ENCODE data around the gene SIRPB2. TPM values are rescaled to one million over a fixed set of nuclear protein-coding genes. Genes with fewer than 3 reads are reported as not detected.

Gene SIRPB2
- polyA plus RNA-seq, 2 of the 4 experiments (the other 2 are of a cell fraction): not detected

DNA sequence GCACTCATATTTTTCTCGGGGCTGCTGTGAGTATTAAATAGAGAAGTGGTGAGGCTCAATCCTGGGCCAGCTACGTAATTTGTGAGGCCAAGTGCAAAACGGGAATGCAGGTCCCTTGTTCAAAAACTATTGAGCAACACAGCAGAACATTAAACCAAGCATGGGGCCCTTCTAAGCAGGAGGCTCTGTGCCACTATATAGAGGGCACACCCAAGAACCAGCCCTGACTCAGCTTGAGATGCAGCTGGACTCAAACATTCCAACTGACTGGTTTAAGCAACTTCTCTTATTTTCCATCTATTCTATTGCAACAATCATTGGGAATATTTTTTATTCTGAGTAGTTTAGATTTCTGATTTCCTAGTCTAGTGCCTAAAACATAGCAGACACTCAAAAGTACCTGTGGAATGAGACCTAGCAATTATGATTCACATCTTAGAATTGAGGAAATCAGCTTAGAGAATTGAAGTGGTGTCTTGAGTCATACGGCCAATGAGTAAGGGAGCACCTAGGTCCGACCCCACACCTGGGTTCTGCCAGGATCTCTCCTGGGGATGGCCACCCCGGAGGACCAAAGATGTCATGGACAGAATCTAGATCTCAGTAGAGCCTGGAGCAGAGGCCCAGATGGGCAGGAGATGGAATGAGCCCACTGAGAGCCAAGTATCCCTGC is 1.3 kb downstream of the SIRPB2 start:
- ChIA-PET CTCF (interaction anchor here (0.9 to 12.7 kb wide), 8 partner anchors 9 to 165 kb away, joined by 3 to 129 read pairs (median 6); partner anchors contain the start of gene NSFL1C), POLR2A (no interaction called here)
- 23% methylated on average over 6 of the region's 6 CpGs for WGBS (ENCODE audit: missing lambda C conversion rate)
- no peak for TF ChIP-seq HOXA7 (CRISPR knock-in tag; IDR thresholded peaks at IDR 0.05)
- TF ChIP-seq FOSL2 (IDR thresholded peaks at IDR 0.05): no peak
- TF ChIP-seq FOSL2 (CRISPR knock-in tag; IDR thresholded peaks at IDR 0.05): no peak
- TF ChIP-seq RAD21 (conservative IDR thresholded peaks at IDR 0.05 in 1 of 2, IDR thresholded peaks at IDR 0.05 in 1 of 2): no peak
- TF ChIP-seq ZNF302 (CRISPR knock-in tag; IDR thresholded peaks at IDR 0.05): no peak
- no peak for TF ChIP-seq RCOR1 (IDR thresholded peaks at IDR 0.05; ENCODE audit: low read depth, low read length)
- no peak for TF ChIP-seq EHMT2 (IDR thresholded peaks at IDR 0.05; ENCODE audit: low read depth)
- no peak for TF ChIP-seq FOSB (CRISPR knock-in tag; IDR thresholded peaks at IDR 0.05)
- TF ChIP-seq POLR2A (IDR thresholded peaks at IDR 0.05; ENCODE audit: low read length): no peak
- no peak for TF ChIP-seq ZSCAN20 (CRISPR knock-in tag; IDR thresholded peaks at IDR 0.05)
- TF ChIP-seq RARB (CRISPR knock-in tag; IDR thresholded peaks at IDR 0.05): no peak
- no peak for TF ChIP-seq CHD4 (IDR thresholded peaks at IDR 0.05; ENCODE audit: borderline replicate concordance)
- no peak for TF ChIP-seq CBX2 (IDR thresholded peaks at IDR 0.05; ENCODE audit: borderline replicate concordance, low read depth)
- TF ChIP-seq JUN (IDR thresholded peaks at IDR 0.05): no peak
- DNase-seq (ENCODE audit: low read depth in 1 of 2, low spot score in 1 of 2) (no peak), ATAC-seq (peak; percentile 38 to 47; a peak in 2 of 6 replicates), FAIRE-seq (no peak)
- Histone ChIP-seq H3K4me2 (peak overlapping the region; percentile 12; the same call in 1 of the 3 replicates), H3K27ac (no peak overlapping the region), H3K4me3 (no peak overlapping the region), H3K4me1 (0 out of 3 replicates have a peak, but pooled peaks cover 3% of the 10 kb centered on the region), H3K9me3 (no peaks in the 10 kb centered on the region)

DNA sequence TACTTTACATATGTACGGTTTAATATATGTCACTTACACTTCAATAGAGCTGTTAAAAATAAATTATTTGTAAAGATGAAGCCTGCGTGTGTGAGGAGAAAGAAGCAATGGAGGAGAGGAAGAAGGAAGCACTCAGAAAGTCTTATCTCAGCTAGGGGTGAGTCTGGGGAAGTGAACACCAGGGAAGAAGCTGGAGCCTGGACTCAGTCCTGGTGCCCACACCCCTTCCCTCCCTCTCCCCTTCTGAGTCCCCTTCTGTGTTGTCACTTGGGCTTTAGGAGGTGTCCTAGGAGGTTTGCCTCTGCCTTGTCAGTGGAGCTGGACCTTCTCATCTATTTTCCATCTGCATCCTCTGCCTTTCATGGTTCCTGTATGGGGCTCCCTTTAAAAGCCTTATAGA is 1.9 kb downstream of the SIRPB2 start:
- FAIRE-seq: peak; percentile 18
- POLR2A ChIA-PET: no interaction called here
- H3K4me3 ChIP-seq: no peak overlapping the region
- CTCF ChIA-PET: interaction anchor here (1.2 to 12.7 kb wide), 6 partner anchors 10 to 33 kb away, joined by 3 to 129 read pairs (median 7); partner anchors contain the start of gene NSFL1C
- no peak for TF ChIP-seq EHMT2 (IDR thresholded peaks at IDR 0.05; ENCODE audit: low read depth)
- no peak for TF ChIP-seq MYC (IDR thresholded peaks at IDR 0.05; ENCODE audit: borderline replicate concordance, low read length)
- no peak for TF ChIP-seq FOSL2 (IDR thresholded peaks at IDR 0.05)
- no peak for TF ChIP-seq FOSL2 (CRISPR knock-in tag; IDR thresholded peaks at IDR 0.05)
- H3K4me1 ChIP-seq: 0 out of 3 replicates have a peak, but pooled peaks cover 3% of the 10 kb centered on the region
- no peak for ATAC-seq
- no peak for DNase-seq (ENCODE audit: low read depth in 1 of 2, low spot score in 1 of 2)
- 51% methylated on average over 2 of the region's 2 CpGs for WGBS (ENCODE audit: missing lambda C conversion rate)
- no peaks in the 10 kb centered on the region for H3K9me3 ChIP-seq
- H3K27ac ChIP-seq: no peak overlapping the region
- 0 out of 3 replicates have a peak overlapping the region, but pooled peaks have one; percentile 12 for H3K4me2 ChIP-seq

- TF ChIP-seq SMC3 (IDR thresholded peaks at IDR 0.05) (no peak), ZFP36 (IDR thresholded peaks at IDR 0.05; ENCODE audit: borderline replicate concordance, partially characterized antibody) (no peak), ZC3H11A (IDR thresholded peaks at IDR 0.05) (no peak), NFE2L2 (conservative IDR thresholded peaks at IDR 0.05; ENCODE audit: low read length) (no peak), HOXB5 (CRISPR knock-in tag; IDR thresholded peaks at IDR 0.05) (no peak), USF2 (IDR thresholded peaks at IDR 0.05) (no peak), TP53 (CRISPR knock-in tag; IDR thresholded peaks at IDR 0.05) (no peak), CHD4 (IDR thresholded peaks at IDR 0.05; ENCODE audit: borderline replicate concordance) (no peak)
- DNase-seq (ENCODE audit: low read depth in 1 of 2, low spot score in 1 of 2) (no peak), FAIRE-seq (peak; percentile 61), ATAC-seq (no peak)
- WGBS (ENCODE audit: missing lambda C conversion rate): 50% methylated on average over 2 of the region's 2 CpGs
- ChIA-PET POLR2A (no interaction called here), CTCF (interaction anchor here (0.9 to 12.7 kb wide), 2 partner anchors 17 to 316 kb away, joined by 3 to 129 read pairs; no protein-coding TSS in a partner anchor)
- Histone ChIP-seq H3K4me1 (0 out of 3 replicates have a peak, but pooled peaks cover 3% of the 10 kb centered on the region), H3K27ac (no peak overlapping the region), H3K4me2 (no peak overlapping the region), H3K9me3 (no peaks in the 10 kb centered on the region), H3K4me3 (no peak overlapping the region)
These were observed 4.7 kb downstream of the SIRPB2 start for GRCh38 chr20:1486566-1486965.

Data from A549 (cell line).